ENCODE data around the gene NUDT3. TPM values are rescaled to one million over a fixed set of nuclear protein-coding genes. Genes with fewer than 3 reads are reported as not detected.
"Not testable (repeated sequence)": the region's sequence is repeated elsewhere in the genome, so short reads cannot be mapped to it uniquely, and the experiment has no call there.

NUDT3 gene
- total RNA-seq: 30.7 TPM

- peak; percentile 95 for DNase-seq (ENCODE audit: low spot score)
Observed at GRCh38 chr6:34392497-34393190, at the start of gene NUDT3. Gene NUDT3 (minus strand): TSS chr6:34392669. CDS start chr6:34392362, 307 bp downstream.

- DNase-seq (ENCODE audit: low spot score): no peak
Observed at GRCh38 chr6:34441526-34441925, 49.1 kb upstream of the NUDT3 start.

- no peak for DNase-seq (ENCODE audit: low spot score)
Observed at GRCh38 chr6:34439442-34439841, 47.0 kb upstream of the NUDT3 start.

- no peak for DNase-seq (ENCODE audit: low spot score)
Observed at GRCh38 chr6:34438705-34439104, 46.2 kb upstream of the NUDT3 start.

- no peak for DNase-seq (ENCODE audit: low spot score)
Observed at GRCh38 chr6:34437644-34437970, 45.1 kb upstream of the NUDT3 start.

- DNase-seq (ENCODE audit: low spot score): no peak
Observed at GRCh38 chr6:34436803-34437643, 44.6 kb upstream of the NUDT3 start.

- DNase-seq (ENCODE audit: low spot score): no peak
Observed at GRCh38 chr6:34435916-34436315, 43.4 kb upstream of the NUDT3 start.

GRCh38 chr6:34425498-34426410 lies 33.3 kb upstream of the NUDT3 start, which contains the start of gene RPS10:
Gene RPS10 (minus strand): TSS chr6:34426069. CDS start chr6:34425221, 848 bp downstream.
- DNase-seq (ENCODE audit: low spot score): peak; percentile 94

- DNase-seq (ENCODE audit: low spot score): no peak
Observed at GRCh38 chr6:34425132-34425497, 32.6 kb upstream of the NUDT3 start.

- DNase-seq (ENCODE audit: low spot score): no peak
Observed at GRCh38 chr6:34424200-34425131, 32.0 kb upstream of the NUDT3 start.

- DNase-seq (ENCODE audit: low spot score): no peak
Observed at GRCh38 chr6:34423254-34423653, 30.8 kb upstream of the NUDT3 start.

GRCh38 chr6:34418367-34418766 lies 25.9 kb upstream of the NUDT3 start:
- DNase-seq (ENCODE audit: low spot score): no peak

- DNase-seq (ENCODE audit: low spot score): no peak
Observed at GRCh38 chr6:34416877-34417371, 24.5 kb upstream of the NUDT3 start.

- peak; percentile 77 for DNase-seq (ENCODE audit: low spot score)
Observed at GRCh38 chr6:34414999-34415858, 22.8 kb upstream of the NUDT3 start.

- no peak for DNase-seq (ENCODE audit: low spot score)
Observed at GRCh38 chr6:34412643-34413214, 20.3 kb upstream of the NUDT3 start.

GRCh38 chr6:34412016-34412415 lies 19.5 kb upstream of the NUDT3 start:
- DNase-seq (ENCODE audit: low spot score): no peak

- DNase-seq (ENCODE audit: low spot score): not testable (repeated sequence)
Observed at GRCh38 chr6:34407915-34408314, 15.4 kb upstream of the NUDT3 start.

GRCh38 chr6:34396518-34396917 lies 4.0 kb upstream of the NUDT3 start:
- no peak for DNase-seq (ENCODE audit: low spot score)

GRCh38 chr6:34393966-34394305 lies 1.5 kb upstream of the NUDT3 start:
- DNase-seq (ENCODE audit: low spot score): no peak

Data from mucosa of gallbladder (tissue), 1 donor.